Activated naive CD4-positive, alpha-beta T cell treated with anti-CD3 and anti-CD28 coated beads, Interleukin-2, amount 50 U/mL, for 16 hours (primary cell): ENCODE data around the gene LILRB2.
"Not testable (repeated sequence)": the region's sequence is repeated elsewhere in the genome, so short reads cannot be mapped to it uniquely, and the experiment has no call there.

Experiments used
- DNase-seq: peaks from one replicate; pipeline ENCODE4 v3.0.0-alpha.2; 2020

LILRB2 gene

DNA sequence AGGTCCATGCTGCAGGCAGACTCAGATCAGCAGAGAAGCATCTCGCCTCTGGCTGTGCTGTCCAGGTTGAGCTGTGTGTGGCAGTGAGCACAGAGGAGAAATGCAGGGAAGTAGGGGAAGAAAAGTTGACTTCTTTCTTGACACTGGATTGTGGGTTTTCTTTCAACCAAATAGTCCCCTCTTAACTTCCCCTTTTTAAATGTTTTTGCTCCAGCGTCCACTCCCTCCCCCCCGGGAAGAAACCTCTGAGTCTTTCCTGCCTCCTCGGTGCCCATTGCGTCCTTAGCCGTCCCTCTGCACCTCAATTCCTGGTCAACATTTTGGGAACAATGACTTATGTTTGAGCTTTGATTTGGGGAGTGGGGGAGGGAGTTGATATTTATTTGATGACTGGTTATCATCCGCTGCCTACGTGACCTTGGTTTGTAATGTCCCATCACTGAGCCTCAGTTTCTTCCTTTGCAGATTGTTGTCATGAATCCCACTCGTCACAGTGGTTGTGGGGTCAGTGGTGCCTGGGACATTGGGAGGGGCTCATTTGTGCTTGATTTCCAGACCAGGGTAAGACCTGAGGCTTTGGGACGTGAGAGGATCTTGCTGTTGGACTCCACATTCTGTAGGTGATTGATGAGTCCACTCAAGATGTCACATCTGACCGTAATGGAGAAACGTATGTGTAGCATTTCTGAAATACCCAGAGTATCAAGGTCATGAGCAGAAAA lies at the start of gene LILRB2:
Gene LILRB2, minus strand, starts transcription at position 104 of the 722 bp plus-strand sequence. CDS start 614 bp downstream, outside the sequence.
- no peak for DNase-seq

DNA sequence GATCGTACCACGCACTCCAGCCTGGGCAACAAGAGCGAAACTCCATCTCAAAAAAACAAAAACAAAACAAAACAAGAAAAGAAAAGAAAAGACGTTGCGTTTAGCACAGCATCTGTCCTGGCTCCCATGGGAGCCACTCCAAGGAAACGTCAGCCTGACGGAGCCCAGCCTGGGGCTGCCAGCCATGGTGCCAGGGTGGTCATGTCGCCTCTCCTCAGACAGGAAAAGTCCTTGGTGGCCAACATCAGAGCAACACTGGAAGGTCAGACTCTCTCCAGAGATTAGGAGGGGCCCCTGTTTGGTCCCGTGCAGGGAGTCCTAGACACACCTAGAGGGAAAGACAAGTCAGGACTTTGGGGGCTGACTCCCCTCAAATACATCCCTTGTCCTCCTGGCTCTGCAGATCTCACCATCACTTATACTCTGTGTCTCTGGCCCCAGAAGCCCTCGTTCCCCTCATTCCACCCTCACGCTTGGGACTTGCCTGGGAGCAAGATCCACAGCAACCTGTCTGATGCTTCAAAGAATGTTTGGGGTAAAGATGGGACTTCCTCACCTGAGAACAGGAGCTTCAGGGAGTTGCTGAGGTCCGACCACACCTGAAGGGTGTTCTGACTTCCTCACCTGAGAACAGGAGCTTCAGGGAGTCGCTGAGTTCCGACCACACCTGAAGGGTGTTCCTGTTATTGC lies 48.7 kb upstream of the LILRB2 start:
- DNase-seq: no peak

DNA sequence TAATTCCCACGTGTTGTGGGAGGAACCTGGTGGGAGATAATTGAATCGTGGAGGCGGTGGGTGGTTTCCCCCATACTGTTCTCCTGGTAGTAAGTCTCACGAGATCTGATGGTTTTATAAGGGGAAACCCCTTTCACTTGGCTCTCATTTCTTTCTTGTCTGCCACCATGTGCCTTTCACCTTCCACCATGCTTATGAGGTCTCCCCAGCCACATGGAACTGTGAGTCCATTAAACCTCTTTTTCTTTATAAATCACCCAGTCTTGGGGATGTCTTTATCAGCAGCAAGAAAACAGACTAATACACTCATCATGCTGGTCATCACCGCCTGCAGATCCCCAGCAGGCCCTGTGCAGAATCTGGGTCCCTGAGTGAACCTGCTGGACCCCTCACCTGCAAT lies 47.9 kb upstream of the LILRB2 start:
- not testable (repeated sequence) for DNase-seq

DNA sequence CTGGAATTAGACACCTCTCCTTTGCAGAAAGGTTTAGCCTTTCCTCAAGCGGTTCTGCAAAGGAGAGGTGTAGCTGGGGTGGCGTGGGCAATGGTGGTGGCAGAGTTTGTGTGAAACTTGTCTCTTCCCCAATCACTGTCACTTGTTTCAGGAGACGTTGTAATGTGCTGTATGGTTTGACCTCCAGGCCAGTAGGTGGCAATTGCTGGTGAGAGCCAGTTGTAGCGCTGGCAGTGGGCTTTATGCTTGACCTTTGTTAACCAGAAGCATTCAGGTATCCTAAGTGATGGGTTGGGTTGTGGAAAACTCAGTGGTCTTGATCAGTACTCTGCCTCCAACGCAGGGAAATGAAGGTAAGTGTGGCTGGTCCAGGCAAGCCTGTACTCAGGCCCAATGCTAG lies 44.7 kb upstream of the LILRB2 start:
- DNase-seq: no peak

DNA sequence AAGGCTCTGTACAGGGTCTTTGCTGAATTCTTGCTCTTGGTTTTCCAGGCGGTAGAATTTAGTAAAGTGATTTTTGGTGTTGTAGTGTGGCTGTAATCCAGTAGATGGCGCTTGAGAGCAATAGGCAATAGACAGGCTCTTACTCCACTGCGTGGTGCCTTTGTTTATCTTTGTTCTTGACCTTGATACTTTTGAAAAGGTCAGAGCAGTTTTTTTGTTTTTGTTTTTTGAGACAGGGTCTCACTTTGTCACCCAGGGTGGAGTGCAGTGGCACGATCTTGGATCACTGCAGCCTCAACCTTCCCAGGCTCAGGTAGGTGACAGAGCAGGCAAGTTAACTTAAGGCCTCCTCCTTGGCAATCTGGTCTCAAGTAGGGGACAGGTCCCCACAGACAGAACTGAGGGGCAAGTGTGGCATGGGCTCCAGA lies 44.3 kb upstream of the LILRB2 start:
- peak; percentile 40 for DNase-seq

DNA sequence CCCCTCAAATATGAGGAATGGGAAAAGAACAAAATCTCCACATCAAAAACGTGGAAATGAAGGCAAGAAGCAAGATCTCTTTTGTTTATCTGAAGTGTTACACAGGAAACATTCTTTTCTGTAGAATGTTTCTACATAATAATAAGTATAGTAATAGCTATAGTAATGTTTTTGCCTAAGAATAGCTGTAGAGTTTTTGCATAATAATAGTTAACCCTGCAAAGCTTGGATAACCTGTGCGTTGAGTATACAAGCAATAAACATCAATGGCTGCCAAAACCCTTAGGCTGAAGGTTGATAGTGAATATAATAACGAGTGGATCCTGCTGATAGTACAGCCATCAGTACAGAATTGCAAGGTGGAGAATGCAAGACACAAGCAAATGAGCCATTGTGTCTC lies 43.2 kb upstream of the LILRB2 start:
- DNase-seq: no peak

DNA sequence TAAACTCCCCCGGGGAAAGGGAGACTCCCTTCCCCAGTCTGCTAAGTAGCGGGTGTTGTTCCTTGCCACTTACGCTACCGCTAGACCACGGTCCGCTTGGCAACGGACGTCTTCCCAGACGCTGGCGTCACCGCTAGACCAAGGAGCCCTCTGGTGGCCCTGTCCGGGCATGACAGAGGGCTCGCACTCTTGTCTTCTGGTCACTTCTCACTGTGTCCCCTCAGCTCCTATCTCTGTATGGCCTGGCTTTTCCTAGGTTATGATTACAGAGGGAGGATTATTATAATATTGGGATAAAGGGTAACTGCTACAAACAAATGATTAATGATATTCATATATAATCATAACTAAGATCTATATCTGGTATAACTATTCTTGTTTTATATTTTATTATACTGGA lies 42.0 kb upstream of the LILRB2 start:
- DNase-seq: not testable (repeated sequence)

DNA sequence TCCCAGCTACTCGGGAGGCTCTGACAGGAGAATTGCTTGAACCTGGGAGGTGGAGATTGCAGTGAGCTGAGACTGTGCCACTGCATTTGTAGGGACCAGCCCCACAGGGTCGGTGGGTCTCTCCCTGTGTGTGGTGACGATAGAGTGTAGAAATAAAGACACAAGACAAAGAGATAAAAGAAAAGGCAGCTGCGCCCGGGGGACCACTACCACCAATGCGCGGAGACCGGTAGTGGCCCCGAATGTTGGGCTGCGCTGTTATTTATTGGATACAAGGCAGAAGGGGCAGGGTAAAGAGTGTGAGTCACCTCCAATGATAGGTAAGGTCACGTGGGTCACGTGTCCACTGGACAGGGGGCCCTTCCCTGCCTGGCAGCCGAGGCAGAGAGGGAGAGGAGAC lies 41.4 kb upstream of the LILRB2 start:
- DNase-seq: not testable (repeated sequence)

DNA sequence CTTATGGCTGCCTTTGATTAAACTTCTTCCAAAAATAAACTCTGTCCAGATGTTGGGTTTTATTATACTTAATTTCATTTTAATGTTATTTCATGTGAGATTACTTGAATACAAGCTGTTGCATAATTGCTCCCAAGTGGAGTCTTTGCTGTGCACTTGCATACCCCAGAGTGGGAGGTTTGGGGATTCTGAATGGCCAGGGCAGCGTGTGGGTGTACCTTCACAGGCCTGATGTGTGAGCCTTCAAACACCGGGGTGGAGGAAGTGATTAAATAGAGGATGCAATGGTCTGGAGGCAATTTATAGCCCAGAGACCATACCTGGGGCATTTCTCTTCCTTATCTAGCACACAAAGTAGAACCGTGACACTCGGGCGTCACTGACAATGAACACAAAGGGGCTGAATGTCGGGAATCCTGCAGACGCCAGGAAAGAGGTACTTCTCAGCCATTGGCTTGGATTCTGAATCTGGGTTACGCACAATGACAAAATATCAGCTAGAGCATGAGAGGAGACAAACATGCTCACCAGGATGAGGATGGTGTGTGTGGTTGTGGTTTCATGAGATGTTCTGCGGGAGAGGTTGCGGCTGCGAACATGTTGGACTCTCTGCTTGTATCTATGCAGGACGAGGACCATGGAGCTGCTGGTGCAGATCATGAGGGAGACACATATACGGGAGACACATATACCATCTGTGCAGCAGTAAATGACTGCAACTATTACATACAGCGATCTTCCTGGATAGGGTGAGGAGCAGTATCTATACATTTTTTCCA lies 39.2 kb upstream of the LILRB2 start:
- no peak for DNase-seq

DNA sequence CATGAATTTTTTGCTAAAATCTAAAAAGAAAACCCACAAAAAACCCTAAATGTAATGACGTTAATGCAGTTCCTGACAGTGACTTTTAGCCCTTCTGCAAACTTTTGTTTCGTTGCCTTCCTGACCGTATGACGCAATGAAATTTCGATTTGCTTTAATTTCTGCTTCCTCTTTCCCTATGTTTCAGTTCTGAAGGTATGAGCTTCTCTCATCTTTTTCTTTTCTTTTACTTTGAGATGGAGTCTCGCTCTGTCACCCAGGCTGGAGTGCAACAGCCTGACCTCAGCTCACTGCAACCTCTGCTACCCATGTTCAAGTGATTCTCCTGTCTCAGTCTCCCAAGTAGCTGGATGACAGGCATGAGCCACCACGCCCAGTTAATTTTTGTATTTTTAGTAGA lies 38.1 kb upstream of the LILRB2 start:
- no peak for DNase-seq

DNA sequence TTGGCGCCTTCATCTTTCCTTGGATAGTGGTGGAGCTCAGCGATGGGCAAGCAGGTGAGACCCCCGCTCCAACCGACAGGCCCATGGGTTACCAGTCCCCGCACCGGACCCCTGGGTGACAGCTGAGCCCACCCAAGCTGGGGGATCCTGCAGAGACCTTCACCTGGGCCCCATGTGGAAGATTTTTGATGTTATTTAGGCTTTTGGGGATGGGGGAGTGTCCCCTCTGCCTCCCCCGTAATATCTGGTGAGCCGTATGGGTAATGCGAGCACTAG lies 37.0 kb upstream of the LILRB2 start:
- no peak for DNase-seq

DNA sequence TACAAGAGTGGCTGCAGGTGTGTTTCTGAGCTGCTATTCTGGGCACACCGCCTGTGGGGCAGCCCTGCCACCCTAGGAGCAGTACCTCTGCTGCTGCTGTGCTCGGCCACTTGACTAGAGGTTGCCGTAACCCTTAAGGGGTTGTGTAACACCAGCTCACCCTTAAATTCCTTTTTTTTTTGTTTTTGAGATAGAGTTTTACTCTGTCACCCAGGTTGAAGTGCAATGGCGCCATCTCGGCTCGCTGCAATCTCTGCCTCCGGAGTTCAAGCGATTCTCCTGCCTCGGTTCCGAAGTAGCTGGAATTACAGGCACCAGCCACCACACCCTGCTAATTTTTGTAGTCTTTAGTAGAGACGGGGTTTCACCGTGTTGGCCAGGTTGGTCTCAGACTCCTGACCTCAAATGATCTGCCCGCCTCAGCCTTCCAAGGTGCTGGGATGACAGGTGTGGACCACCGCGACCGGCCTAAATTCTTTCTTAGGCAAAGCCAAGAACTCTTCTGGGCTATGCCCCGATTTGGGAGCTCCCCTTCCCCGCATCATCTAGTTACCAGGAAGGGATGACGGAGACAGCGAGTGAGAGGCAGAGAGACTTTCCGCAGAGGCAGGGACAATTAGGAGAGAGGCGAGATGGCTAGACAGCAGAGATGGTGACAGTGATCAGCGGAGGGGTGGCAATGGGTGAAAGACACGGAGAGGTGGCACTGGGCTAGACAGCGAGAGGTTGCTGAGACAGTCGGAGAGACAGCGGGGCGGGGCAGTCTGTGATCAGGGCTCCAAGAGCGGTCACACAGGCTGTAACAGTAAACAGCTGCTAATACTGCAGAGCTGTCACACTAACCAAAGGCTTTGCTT lies 36.4 kb upstream of the LILRB2 start:
- no peak for DNase-seq

DNA sequence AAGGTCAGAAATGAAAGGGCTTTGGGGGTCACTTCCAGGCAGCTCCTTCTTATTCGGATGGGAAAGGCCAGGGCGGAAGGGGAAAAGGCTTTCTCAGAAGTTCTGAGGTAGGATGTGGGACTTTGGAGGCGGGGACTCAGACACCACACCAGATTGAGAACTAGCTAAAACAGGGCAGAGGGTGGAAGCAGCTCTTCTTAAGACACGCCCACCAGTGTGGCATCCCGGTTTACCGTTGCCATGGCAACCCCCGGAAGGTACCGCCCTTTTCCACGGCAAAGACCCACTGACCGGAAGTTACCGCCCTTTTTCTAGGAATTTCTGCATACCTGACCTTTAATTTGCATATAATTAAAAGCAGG lies 35.8 kb upstream of the LILRB2 start:
- no peak for DNase-seq

DNA sequence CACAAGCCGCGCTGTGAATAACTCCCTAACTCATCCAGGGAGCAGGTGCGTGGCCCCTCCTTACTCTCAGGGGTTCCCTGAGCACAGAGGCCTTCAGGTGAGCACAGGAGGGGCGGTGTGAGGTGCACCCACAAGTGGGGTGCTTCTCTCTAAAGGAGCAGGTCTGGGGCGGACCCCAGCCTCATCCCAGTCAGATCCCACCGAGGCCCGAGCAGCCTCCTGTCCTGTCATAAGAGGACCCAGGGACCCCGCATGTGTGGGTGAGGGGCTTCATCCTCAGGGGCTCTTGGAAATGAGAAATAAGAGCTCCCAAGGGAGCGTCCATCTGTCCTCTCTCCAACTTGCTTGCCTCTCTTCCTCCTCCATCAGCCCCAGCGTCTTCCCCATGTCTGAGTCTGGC lies 35.0 kb upstream of the LILRB2 start:
- DNase-seq: no peak

DNA sequence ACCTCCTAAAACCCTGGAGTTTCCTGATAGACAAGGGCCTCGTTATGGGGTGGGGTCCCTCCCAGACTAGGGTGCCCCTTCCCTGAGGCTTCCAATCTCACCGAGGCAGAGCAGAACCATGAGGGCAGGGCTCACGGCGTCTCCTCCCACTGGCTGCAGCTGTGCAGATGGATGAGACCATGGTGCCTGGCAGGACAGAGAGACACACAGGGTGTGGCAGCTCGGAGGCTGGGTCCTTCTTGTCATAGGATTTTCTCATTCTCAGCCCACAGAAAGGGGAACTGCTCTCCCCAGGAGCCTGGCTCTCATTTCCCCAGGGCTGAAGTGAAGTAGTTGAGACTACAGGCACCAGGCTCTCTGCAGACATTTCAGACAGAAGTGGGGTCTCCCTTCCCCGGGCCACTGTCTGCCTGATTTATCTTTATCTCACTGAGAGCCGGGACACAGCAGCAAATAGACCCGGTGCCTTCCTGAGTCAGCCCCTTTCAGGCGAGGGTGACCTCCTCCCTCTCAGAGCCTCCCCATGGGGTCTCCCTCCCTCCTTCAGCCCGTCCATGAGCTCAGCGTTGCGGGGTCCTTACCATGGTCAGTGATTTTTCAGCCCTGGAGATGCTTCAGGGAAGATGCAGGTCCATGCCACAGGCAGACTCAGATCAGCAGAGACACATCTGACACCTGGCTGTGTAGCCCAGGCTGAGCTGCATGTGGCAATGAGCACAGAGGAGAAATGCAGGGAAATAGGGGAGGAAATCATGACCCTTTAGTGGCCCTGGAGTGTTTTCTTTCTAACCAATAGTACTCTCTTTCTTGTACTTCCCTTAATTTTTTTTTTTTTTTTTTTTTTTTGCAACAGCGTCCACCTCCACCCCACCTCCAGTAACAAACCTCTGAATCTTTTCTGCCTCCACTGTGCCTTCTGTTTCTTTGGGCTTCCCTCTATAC lies 31.8 kb upstream of the LILRB2 start, which contains the start of gene LILRA5:
Gene LILRA5, minus strand, starts transcription at position 731 of the 942 bp plus-strand sequence. Its CDS starts 147 bp downstream, at position 584.
- no peak for DNase-seq

DNA sequence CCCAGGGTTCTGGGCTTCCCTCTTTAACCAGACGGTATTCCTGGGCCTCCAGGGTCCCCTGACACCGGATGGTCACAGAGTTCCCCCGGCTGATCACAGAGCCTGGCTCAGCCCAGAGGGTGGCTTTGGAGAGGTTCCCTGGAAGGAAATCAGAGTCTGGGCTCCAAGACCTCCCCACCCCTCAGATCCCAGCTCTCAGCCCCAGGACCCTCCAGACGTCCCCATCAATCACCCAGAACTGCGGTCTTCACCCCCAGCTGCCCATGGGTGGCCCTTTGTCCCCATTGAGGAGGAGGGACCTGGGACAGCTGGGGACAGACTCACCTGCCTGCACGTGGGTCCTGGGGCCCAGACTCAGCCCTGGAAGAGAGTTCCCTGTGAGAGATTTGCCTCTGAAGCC lies 31.1 kb upstream of the LILRB2 start:
- DNase-seq: no peak

DNA sequence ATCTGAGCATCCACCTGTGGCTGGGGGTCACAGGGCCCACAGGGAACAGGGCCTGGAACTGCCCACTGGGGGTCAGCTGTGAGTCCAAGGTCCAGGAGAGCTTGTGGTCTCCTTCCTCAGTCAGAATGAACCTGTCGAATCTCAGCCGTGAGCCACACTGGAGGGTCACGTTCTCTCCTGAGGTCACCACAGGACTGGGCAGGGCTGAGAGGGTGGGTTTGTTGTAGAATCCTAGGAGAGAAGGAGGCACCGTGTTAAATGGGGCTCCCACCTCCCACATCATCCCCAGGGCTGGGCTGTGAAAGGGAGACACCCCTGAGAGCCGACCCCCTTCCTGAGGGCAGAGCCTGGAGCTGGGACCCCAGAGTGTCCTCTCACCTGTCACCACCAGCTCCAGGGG lies 30.6 kb upstream of the LILRB2 start:
- DNase-seq: no peak

DNA sequence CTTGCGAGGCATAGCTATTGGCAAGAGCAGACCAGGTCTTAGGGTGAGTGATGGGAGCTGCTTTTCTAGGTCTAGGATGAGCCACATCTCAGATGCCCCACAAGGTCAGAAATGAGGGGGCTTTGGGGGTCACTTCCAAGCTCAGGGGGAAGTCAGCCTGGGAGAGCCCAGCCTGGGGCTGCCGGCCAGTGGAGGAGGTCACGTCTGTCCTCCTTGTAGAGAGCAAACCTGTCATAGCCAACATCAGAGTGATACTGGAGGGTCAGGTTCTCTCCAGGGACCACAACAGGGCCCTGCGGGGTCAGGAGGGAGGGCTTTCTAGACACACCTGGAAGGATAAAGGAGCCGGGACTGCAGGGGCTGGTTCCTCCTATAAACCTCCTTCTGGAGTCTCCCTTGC lies 29.6 kb upstream of the LILRB2 start:
- no peak for DNase-seq

DNA sequence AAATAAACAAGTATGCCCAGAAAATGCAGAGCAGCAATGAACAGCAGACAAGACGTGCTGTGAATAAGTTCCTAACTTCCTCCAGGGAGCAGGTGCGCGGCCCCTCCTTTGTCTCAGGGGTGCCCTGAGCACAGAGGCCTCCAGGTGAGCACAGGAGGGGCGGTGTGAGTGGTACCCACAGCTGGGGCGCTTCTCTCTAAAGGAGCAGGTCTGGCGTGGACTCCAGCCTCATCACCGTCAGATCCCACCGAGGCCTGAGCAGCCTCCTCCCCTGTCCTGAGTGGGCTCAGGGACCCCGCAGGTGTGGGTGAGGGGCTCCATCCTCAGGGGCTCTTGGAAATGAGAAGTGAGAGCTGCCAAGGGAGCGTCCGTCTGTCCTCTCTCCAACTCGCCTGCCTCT lies 28.9 kb upstream of the LILRB2 start:
- no peak for DNase-seq

DNA sequence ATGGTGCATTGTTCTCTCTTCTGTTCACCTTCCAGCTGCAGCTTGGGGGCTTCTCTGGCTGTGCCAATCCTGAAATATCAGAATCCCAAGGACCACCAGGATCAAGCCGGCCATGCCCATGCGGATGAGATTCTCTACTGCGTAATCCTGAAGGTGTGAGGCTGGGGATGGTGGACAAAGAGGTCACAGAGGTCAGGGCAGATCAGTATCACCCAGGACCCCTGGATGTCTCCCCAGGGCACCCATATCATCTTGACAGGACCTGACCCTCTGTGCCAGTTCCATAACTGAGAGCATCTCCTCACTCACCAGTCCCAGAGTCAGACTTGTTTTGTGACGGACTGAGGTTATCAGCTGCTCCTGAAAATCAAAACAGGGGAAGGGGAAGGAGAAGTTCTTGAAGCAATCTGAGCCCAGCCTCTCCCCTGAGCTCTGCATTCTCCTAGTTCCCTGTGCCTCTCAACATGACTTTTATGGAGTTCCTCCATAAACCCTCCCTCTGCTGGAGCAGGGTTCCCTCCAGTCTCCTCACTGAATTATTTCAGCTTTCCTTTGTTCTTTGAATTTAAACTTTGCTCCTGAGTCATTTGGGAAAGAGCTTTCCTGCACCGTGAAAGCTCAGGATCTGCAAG lies 26.6 kb upstream of the LILRB2 start:
- no peak for DNase-seq

DNA sequence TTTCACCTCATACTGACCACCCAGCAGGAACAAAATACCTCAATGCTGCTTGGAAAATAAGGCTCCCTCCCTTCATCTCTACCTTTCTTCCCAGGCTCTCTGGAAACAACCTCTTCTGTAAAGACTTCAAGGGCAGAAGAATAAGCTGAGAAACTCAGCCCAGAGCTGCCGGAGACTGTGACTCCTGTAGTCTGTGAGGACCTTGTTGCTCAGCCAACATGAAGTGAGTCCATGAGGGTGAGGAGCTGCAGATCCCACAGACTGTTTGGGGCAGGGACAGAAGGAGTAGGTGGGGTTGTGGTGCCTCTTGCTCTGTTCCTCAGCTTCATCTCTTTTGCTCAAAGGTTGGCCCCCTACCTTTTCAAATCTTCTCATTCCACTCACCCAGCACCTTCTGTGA lies 24.2 kb upstream of the LILRB2 start:
- DNase-seq: no peak
